Stimulated activated CD8-positive, alpha-beta memory T cell treated with anti-CD3 and anti-CD28 coated beads, Interleukin-4, amount 100 ng/mL, for 1 hour (primary cell): ENCODE results near the gene RPS6KA6.
"Not testable (repeated sequence)": the region's sequence is repeated elsewhere in the genome, so short reads cannot be mapped to it uniquely, and the experiment has no call there.

Experiments
- DNase-seq, 2 donors: peaks; one replicate each; pipeline ENCODE4 v3.0.0-alpha.2; 2020; ENCODE audit warnings: low read depth in 2 of 2, low spot score in 1 of 2

RPS6KA6 gene

DNA sequence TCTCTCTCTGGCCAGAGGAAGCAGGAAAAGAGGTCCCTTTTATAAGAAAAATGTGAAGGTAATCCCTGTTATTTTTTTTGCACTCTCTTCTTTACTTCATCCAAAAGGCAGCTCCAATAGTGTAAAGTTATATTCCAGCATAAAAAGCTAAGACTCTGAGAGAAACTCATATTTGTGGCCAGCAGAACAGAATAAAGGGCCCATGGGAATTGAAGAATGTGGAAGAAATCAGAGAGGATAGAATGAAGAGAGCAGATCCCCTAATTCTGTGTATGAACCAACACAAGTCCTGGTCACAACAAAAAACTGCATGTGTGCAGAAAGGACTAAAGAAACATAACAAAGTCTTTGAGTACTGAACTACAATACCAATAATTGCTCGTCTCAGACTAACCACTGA lies 22.3 kb downstream of the RPS6KA6 start:
- DNase-seq, result no peak

DNA sequence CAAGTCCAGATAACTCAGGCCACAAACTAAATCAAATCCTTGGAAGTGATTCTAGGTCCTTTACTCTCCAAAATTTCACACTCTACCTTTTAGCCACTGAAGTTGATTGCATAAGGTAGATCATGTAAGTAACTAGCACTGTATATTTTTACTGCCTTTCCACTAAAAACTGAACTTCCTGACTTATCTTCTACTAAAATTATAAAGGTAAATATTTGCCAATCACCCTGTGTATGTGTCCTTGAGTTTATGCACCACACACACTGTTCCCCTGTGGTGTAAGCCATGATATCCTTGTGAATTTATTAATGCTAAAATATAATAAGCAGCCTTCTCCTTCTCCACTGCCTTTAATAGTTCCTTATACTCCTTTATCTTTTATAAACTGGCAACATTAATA lies 25.6 kb downstream of the RPS6KA6 start:
- no peak for DNase-seq

DNA sequence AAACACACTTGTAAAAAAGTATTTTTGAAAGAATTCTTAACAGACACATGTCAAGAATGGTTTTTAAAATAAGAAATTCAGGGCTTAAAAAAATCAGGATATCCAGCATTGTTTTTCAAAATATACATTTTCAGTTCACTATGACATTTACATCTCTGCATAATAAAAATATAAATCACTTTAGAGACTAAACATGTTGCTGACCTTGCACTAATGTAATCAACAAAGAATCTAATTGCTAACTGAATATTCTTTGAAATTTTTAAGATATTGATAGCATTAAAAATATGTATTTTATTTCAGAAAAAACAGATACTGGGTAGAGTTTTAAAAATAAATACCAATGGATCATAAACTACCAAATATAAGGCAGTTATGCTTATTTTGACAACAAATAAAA lies 26.4 kb downstream of the RPS6KA6 start:
- no peak for DNase-seq

DNA sequence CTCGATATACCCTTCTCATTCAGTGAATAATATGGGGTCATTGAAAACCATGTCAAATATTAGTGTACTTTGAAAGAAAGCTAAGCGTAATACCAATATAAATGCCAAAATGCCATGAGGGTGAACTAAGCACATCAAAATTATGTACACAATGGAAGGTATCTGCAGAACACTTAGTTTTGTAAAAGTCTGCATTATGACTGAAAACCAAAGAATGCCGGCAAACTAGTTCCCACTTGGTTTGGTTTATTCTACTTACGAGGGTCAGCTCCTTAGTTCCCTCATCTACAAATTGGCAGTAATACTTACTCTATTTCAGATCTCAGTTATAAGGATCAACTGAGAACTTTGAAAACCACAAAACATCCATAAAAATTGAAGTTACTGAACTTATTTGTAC lies 27.3 kb downstream of the RPS6KA6 start:
- no peak for DNase-seq

DNA sequence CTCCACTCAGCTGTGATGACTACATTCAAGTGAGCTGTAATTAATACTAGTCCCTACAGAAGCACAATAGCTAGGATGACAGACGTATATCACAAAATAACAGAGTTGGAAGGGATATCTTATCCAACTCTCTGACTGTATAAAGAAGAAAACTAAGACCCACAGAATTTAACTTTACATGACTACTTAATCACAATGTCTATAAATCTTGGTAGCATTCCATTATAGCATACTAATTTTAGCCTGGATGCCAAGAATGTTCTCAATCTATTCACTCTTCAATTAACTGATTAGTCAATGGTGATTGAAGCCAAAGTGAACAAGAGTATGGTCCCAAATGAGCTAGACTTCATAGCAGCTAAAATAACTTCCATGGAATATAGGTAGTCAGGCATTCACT lies 31.2 kb downstream of the RPS6KA6 start:
- DNase-seq, result no peak

DNA sequence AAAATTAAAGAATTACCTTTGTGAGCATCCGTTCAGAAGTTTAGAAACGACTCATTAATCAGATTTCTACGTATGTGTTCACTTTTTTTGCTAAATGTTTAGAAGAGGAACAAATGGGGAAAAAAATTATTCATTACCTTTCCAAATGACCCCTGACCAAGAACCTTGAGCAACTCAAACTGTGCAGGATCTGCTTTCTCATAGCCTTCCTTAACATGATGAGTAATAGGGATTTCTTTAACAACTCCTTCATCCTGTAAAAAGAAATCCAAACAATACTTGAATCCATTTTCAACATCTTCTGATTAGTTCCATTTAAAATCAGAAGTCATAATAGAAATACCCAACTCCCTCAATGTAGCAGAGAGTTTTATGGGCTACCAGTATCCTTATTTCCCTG lies 32.1 kb downstream of the RPS6KA6 start:
- no peak for DNase-seq

DNA sequence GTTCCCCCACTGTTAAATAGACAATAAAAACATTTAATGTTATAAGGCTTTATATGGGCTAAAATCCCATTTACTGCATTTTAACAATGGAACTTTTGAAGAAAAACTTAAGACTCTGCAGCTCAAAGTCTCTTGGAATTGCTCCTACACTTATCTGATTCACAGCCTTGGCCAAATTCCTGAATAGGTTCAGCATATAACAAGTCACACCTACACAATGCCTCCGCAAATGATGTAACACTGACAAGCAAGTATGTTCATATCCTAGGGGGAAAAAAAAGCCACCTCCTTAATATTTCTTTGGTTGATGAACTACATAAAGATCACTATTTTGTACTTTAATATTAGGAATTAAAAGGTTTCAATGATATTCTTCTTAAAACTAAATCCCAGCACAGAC lies 34.5 kb downstream of the RPS6KA6 start:
- no peak for DNase-seq

DNA sequence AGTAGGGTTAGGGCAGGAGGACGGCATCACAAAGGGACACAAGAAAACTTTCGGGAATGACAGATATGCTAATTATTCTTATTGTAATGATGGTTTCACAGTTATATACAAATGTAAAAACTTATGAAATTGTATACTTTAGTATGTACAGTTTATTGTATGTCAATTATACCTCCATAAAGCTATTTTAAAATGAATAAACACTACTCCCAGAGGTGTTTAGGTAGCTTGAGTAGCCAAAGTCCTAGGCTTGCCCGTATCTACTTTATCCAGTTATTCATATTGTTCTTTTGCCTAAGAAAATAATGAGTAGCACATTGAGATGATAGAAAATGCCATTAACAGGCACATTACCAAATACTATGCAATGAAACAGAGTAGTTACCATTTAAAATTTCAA lies 43.0 kb downstream of the RPS6KA6 start:
- no peak for DNase-seq

DNA sequence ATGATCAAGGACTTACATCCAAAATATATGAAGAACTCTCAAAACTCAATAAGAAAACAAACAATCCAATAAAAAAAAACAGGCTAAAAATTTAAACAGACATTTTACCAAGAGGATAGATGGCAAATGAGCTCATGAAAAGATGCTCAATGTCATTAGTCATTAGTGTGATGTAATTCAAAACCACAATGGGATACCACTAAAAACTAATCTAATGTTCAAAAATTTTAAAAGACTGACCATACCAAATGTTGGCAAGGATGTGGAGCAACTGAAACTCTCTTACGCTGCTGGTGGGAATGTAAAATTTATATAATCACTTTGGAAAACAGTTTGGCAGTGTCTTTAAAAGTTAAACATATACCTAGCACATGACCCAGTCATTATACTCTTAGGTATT lies 43.7 kb downstream of the RPS6KA6 start:
- DNase-seq, result no peak

DNA sequence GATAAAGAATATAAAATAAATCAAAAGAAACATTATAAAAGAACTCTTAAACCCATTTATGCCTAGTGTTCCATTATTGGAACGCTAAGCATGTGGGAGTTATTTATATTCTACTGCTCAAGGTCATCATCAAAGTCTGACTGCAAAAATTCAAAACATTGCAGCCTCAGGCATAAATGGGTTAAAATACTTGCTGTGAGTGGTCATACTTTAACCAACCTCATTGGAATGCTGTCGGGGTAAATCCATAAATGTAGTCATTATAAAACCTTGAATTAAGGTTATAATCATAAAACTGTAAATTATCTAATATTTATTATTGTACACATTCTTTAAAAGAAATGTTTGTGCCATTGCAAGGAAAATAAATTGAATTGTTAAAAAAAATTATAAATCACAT lies 55.0 kb downstream of the RPS6KA6 start:
- no peak for DNase-seq

DNA sequence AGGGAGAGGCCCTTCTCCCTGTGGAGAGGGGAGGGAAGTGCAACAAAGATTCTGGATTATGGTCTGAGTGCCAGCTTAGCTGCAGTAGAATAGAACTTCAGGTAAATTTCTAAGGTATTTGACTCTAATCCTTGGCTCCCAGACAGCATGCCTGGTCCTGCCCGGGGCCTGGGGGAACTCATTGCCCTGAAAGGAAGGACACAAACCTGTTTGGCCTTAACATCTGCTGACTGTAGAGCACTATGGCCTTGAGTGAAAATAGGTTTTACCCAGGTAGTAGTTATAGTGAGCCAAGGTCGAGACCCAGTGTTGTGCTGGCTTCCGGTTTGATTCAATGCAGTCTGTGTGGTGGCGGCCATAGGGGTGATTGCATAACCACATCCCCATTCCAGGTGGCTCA lies 64.4 kb downstream of the RPS6KA6 start:
- no peak for DNase-seq

DNA sequence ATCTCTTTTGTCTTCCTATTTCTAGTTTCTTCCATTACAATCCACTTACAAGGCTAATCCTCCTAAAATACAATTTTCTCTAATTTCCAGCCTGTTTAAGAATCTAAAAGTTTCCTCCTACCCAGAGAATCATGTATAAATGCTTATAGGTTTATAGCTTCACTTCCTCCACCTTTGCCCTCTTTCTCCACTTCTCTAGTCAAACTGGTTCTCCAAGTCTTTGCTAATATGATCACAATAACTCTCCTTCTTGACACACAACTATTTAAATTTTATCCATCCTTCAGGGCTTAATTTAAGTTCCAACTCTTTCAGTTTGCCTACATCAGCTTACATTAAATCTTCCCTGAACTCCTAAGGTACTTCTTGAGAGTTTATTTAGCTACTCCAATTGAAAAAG lies 69.2 kb downstream of the RPS6KA6 start:
- DNase-seq, result no peak

DNA sequence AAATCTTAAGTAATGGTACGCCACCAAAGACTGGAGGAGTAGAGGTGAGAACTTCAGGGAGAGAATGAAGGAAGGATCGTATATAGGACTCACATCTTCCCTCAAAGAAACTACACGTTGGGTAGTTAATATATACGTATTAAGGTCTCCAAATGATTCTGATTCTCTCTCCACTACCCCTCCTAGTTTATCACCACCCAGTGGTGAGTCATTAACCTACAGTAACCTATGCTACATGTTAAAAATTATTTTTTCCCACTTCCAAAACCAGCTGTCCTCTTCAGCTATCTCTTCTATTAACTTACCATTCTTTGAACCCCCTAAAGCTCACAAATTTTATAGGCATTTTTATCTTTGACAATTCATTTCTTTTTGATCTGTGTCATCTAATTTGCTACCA lies 69.7 kb downstream of the RPS6KA6 start:
- DNase-seq, result no peak

DNA sequence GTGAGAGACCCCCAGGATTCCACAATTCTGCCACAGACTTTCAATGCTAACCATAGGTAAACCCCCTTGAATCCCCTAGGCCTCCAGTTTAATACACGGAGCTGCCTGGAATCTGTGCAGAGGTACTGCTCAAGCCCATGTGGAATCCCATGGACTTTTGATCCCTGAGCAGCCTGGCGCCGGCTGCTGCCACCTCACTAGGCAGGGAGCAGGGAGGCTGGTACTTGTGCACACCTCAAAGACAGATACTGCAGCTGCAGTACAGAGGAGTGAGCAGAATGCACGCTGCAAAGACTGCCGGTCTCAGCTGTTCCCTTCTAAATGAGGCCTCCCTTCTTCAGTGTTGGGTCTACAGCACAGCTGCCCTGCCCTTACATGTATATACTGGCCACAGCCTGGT lies 79.4 kb downstream of the RPS6KA6 start:
- no peak for DNase-seq

DNA sequence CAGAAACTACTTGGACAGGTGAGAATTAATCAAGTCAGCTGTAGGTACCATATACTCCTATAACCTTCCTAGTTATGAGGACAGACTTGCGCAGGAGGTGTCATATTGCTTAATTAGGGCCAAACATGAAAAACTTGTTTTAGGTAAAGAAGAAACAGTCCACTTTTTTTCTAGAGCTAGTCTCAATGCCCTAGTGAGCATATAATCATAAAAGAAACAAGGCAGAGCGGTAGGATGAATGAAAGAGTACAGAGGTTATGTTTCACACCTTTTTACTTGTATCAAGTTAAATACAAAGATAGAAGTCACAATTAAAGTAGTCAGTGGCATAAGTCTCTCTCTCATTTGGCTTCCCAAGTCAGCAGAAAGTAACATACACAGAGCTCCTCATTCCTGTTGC lies 88.9 kb downstream of the RPS6KA6 start:
- DNase-seq, result no peak

DNA sequence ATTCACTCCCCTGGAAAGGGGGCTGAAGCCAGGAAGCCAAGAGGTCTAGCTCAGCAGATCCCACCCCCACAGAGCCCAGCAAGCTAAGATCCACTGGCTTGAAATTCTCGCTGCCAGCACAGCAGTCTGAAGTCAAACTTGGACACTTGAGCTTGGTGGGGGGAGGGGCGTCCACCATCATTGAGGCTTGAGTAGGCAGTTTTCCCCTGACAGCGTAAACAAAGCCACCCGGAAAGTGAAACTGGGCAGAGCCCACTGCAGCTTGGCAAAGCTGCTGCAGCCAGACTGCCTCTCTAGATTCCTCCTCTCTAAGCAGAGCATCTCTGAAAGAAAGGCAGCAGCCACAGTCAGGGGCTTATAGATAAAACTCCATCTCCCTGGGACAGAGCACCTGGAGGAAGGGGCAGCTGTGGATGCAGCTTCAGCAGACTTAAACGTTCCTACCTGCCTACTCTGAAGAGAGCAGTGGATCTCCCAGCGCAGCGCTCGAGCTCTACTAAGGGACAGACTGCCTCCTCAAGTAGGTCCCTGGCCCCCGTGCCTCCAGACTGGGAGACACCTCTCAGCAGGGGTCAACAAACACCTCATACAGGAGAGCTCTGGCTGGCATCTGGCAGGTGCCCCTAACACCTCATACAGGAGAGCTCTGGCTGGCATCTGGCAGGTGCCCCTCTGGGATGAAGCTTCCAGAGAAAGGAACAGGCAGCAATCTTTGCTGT lies 108.4 kb downstream of the RPS6KA6 start:
- not testable (repeated sequence) for DNase-seq

DNA sequence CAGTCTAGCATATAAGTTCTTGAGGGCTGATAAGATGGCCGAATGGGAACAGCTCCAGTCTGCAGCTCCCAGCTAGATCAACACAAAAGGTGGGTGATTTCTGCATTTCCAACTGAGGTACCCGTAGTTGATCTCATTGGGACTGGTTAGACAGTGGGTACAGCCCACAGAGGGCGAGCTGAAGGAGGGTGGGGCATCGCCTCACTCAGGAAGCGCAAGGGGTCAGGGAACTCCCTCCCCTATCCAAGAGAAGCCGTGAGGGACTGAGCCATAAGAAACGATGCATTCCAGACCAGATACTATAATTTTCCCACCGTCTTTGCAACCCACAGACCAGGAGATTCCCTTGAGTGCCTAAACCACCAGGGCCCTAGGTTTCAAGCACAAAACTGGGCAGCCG lies 109.0 kb downstream of the RPS6KA6 start:
- DNase-seq, result no peak

DNA sequence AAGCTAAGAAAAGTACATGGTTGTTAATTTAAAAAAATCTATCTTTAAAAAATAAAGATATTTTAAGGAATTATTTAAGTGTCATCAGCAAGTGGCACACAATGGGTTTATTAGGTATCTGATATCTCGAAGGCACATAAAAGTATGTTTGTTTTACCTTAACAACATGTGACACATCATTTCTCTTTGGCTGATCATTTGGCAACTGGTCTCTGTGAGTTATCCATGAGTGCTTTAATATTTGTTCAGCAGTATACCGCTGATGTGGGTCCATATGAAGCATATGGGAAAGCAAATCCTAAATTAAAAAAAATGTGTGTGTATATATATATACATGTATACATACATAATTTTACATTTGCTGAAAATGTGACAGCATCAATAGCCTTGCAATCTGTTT lies 123.2 kb downstream of the RPS6KA6 start:
- DNase-seq, result no peak

DNA sequence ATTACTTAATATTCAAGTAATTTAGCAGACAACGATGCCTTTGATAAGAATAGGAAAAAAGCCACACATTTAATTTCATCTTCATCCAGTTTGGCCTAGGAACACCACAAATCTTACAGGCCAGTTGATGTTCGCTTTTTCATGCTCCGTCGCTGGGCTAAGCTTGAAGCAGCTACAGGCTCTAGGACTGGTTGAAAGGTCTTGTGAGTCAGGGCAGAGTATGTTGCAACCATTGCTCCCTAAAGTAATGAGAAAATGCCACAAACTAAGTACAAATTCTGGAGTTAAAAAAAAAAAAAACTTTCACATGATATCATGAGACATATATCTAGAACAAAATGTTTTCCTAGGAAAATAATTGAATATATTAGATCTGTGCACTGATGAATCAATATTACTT lies 123.8 kb downstream of the RPS6KA6 start:
- no peak for DNase-seq

DNA sequence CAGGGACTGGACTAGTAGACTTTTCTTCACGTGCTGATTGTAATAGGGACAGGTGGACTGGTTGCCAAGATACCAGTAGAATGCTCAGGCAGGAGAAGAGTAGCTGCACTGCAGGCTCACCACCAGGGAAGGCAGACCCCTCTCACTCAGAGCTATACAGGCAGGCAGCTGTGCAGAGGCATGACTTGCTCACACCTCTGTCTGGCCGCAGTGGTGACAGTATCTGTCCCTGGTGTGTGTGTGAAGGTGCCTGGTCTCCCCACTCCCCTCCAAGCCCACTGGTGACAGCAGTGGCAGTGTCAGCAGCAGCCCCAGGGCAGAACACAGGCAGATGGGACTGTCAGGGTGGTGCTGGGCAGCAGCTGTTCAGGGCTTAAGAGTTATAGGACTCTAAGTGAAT lies 140.7 kb downstream of the RPS6KA6 start:
- DNase-seq, result no peak

DNA sequence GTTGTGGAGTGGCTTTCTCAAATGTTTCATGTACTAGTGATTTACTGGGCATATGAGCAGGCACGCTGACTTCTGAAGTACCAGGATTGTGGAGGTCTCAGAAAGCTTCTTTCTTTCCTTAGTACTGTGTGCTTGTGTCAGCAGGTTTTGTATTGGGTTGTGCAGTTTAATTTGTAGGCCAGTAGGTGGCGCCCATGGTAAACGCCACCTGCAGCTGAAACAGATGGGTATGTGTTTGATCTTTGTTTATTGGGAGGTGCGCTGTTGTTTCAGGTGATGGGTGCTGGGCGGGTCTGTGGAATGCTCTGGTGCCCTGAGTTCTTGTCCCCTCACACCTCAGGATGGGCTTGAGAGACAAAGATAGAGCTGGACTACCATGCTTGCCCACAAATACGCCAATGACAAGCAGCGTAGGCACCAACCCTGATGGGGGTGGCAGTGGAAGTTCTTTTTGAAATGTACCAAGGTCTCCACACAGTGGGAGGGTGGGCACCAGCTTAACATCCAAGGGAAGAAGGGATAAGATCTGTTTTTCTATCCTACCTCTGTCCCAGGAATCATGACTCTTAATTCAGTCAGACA lies 141.5 kb downstream of the RPS6KA6 start:
- DNase-seq, result no peak

DNA sequence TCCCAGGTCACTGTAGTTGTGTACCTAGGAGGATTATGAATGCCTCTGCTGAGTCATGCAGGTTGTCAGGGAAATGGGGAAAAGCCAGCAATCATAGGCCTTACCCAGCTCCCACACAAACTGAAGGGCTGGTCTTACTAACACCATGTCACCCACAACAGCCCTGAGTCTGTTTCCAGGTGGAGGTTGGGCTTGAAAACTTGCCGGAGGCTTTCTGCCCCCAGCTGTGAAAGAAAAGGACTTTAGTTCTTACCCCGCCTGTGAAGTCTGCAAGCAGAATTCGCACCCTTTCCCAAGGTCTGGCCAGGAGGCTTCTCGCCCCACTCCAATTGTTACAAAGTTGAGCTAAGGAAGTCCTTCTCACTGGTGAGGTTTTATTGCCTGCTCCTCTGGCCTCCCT lies 143.9 kb downstream of the RPS6KA6 start:
- DNase-seq, result no peak
